Hepatocyte (in vitro differentiated cells): ENCODE data around the gene TM4SF5. TPM values are rescaled to one million over a fixed set of nuclear protein-coding genes. Genes with fewer than 3 reads are reported as not detected.

Experiments
- DNase-seq: peaks from one replicate; pipeline ENCODE4 v3.0.0-alpha.2; 2016; ENCODE audit warnings: low spot score
- H2AFZ ChIP-seq: fragments of 200-600 bp; sonication (generic); 2 replicates; pipeline ENCODE4 v1.6.0; 2016; ENCODE audit warnings: antibody characterized with exemption, mild to moderate bottlenecking
- H3K27ac ChIP-seq: fragments of 200-600 bp; sonication (generic); 2 replicates; pipeline ENCODE4 v1.5.1; 2016; ENCODE audit warnings: mild to moderate bottlenecking
- H3K27me3 ChIP-seq: fragments of 200-600 bp; sonication (generic); 2 replicates; pipeline ENCODE4 v1.6.1; 2016
- H3K36me3 ChIP-seq: fragments of 200-600 bp; sonication (generic); replicated peaks from 2 replicates; pipeline ENCODE4 v1.5.1; 2016; ENCODE audit warnings: low read depth; ENCODE audit not compliant: insufficient read depth
- H3K4me1 ChIP-seq: fragments of 200-600 bp; sonication (generic); 2 replicates; pipeline ENCODE4 v1.5.1; 2016; ENCODE audit warnings: mild to moderate bottlenecking, moderate library complexity; ENCODE audit not compliant: insufficient read depth
- H3K4me2 ChIP-seq: fragments of 200-600 bp; sonication (generic); 2 replicates; pipeline ENCODE4 v1.6.0; 2016
- H3K4me3 ChIP-seq: fragments of 200-600 bp; sonication (generic); 2 replicates; pipeline ENCODE4 v1.5.1; 2016; ENCODE audit warnings: mild to moderate bottlenecking
- H3K79me2 ChIP-seq: fragments of 200-600 bp; sonication (generic); 2 replicates; pipeline ENCODE4 v1.6.0; 2017; ENCODE audit warnings: mild to moderate bottlenecking
- H3K9me2 ChIP-seq: fragments of 200-600 bp; sonication (generic); replicated peaks from 2 replicates; pipeline ENCODE4 v1.6.0; 2017; ENCODE audit warnings: mild to moderate bottlenecking; ENCODE audit not compliant: insufficient read depth
- H3K9me3 ChIP-seq: fragments of 200-600 bp; sonication (generic); 2 replicates; pipeline ENCODE4 v1.5.1; 2016; ENCODE audit warnings: low read depth, mild to moderate bottlenecking
- H4K20me1 ChIP-seq: fragments of 200-600 bp; sonication (generic); 2 replicates; pipeline ENCODE4 v1.6.0; 2016; ENCODE audit warnings: mild to moderate bottlenecking; ENCODE audit not compliant: insufficient read depth, poor library complexity, severe bottlenecking
- EZH2 ChIP-seq: fragments of 200-600 bp; sonication (generic); IDR thresholded peaks from 2 replicates; pipeline ENCODE4 v1.6.1; 2016; ENCODE audit warnings: antibody characterized with exemption, mild to moderate bottlenecking, borderline replicate concordance
- EZH2phosphoT487 ChIP-seq: fragments of 200-600 bp; sonication (generic); IDR thresholded peaks from one replicate; pipeline ENCODE4 v1.6.1; 2018; ENCODE audit warnings: antibody characterized with exemption, mild to moderate bottlenecking, low read depth, moderate library complexity; ENCODE audit not compliant: unreplicated experiment, severe bottlenecking
- WGBS: methylation state at CpG from one replicate; pipeline ENCODE4 v1.1.6; 2016; ENCODE audit warnings: low lambda C conversion rate; ENCODE audit errors: missing lambda C conversion rate; 5-methylcytosine and 5-hydroxymethylcytosine counted together
- polyA plus RNA-seq: library from polyadenylated mRNA; unstranded; fragments of >200 nt; fragmentation: Nextera tagmentation; extraction: Ambion mirVana; gene quantifications from 2 replicates; pipeline ENCODE4 v1.2.1, GENCODE V29; 2016
- total RNA-seq: library from RNA; depleted of rRNA; stranded (reverse); fragments of >200 nt; gene quantifications from 2 replicates; pipeline ENCODE4 v1.2.3, GENCODE V29; 2014
- TF ChIP-seq, protein P1 (sequence below): fragments of 200-600 bp; sonication (generic); IDR thresholded peaks from 2 replicates; pipeline ENCODE4 v1.5.1; 2016; ENCODE audit warnings: antibody characterized with exemption, mild to moderate bottlenecking; ENCODE audit not compliant: poor library complexity

Gene TM4SF5
- total and polyA plus RNA-seq, 2 experiments from 2014 or later, result 20.8 to 54.0 TPM

DNA sequence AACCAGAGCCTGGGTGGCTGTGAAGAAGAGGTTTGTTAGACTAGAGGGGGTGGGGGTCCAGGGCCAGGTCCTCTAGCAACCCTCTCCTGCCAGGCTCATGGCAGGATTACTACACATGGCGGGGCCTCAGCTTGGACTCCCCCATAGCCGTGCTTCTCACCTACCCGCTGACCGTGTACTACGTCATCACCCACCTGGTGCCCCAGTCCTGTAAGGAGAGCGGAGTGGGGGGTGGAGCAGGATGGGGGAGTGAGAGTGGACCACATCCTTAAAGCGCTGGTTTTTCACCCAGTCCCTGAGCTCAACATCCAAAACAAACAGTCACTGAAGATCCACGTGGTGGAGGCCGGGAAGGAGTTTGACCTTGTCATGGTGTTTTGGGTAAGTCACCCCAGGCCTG lies 27.8 kb upstream of the TM4SF5 start:
- Histone ChIP-seq H2AFZ (no peak overlapping the region), H4K20me1 (no peaks in the 10 kb centered on the region), H3K79me2 (no peaks in the 10 kb centered on the region), H3K27ac (no peak overlapping the region), H3K27me3 (peaks cover 28% of the 10 kb centered on the region), H3K4me1 (peaks cover 12% of the 10 kb centered on the region), H3K36me3 (no peaks in the 10 kb centered on the region), H3K4me2 (no peak overlapping the region), H3K4me3 (no peak overlapping the region), H3K9me3 (no peaks in the 10 kb centered on the region), H3K9me2 (no peaks in the 10 kb centered on the region)
- WGBS, result 91% methylated on average over 9 of the region's 9 CpGs
- TF ChIP-seq, protein P1, sequence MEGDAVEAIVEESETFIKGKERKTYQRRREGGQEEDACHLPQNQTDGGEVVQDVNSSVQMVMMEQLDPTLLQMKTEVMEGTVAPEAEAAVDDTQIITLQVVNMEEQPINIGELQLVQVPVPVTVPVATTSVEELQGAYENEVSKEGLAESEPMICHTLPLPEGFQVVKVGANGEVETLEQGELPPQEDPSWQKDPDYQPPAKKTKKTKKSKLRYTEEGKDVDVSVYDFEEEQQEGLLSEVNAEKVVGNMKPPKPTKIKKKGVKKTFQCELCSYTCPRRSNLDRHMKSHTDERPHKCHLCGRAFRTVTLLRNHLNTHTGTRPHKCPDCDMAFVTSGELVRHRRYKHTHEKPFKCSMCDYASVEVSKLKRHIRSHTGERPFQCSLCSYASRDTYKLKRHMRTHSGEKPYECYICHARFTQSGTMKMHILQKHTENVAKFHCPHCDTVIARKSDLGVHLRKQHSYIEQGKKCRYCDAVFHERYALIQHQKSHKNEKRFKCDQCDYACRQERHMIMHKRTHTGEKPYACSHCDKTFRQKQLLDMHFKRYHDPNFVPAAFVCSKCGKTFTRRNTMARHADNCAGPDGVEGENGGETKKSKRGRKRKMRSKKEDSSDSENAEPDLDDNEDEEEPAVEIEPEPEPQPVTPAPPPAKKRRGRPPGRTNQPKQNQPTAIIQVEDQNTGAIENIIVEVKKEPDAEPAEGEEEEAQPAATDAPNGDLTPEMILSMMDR, result no peak
- no peak for TF ChIP-seq EZH2
- TF ChIP-seq EZH2phosphoT487, result no peak
- DNase-seq, result no peak

DNA sequence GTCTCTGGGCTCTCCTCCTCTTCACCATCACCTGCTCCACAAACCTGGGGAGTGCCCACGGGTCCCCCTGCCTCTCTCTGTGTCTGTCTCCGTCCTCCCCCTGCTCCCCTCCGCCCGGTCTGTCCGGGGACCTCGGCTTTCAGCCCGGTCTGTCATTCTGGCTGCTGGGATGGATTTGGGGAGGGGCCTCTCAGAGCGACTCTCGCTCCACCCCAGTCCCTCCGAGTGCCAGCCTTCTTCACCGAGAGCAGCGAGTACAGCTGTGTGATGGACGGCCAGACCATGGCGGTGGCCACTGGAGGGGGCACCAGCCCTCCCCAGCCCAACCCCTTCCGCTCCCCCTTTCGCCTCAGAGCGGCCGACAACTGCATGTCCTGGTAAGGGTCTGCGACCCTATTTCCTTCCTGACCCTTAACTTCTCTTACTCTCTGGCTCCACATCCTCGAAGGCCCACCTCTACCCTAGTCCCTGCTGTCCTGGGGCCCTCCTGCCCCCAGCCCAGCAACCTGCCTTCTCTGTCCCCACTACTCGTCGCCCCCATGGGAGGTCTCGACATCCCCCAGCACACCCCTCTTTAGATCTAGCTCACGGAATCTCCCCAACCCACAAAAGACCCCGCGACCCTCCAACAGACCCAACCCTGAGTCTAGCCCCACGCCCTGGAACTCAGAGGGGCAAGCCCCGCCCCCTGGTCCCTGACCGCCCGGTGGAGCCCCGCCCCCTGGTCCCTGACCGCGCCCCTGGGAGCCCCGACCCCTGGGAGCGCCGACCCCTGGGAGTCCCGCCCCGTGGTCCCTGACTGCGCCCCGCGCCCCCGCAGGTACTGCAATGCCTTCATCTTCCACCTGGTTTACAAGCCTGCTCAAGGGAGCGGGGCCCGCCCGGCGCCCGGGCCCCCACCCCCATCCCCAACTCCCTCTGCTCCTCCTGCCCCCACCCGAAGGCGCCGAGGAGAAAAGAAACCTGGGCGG lies 26.4 kb upstream of the TM4SF5 start:
- H2AFZ ChIP-seq, result peak overlapping the region; percentile 49
- H3K36me3 ChIP-seq, result no peaks in the 10 kb centered on the region
- WGBS, result 9% methylated on average over 31 of the region's 51 CpGs
- TF ChIP-seq EZH2 (no peak), EZH2phosphoT487 (no peak)
- TF ChIP-seq, protein P1, result no peak
- no peaks in the 10 kb centered on the region for H3K9me3 ChIP-seq
- H3K27ac ChIP-seq, result no peak overlapping the region
- H3K4me3 ChIP-seq, result no peak overlapping the region
- H3K4me2 ChIP-seq, result peak overlapping the region; percentile 77
- peaks cover 27% of the 10 kb centered on the region for H3K27me3 ChIP-seq
- no peaks in the 10 kb centered on the region for H3K9me2 ChIP-seq
- peaks cover 12% of the 10 kb centered on the region for H3K4me1 ChIP-seq
- DNase-seq, result peak; percentile 51
- no peaks in the 10 kb centered on the region for H3K79me2 ChIP-seq
- H4K20me1 ChIP-seq, result no peaks in the 10 kb centered on the region

DNA sequence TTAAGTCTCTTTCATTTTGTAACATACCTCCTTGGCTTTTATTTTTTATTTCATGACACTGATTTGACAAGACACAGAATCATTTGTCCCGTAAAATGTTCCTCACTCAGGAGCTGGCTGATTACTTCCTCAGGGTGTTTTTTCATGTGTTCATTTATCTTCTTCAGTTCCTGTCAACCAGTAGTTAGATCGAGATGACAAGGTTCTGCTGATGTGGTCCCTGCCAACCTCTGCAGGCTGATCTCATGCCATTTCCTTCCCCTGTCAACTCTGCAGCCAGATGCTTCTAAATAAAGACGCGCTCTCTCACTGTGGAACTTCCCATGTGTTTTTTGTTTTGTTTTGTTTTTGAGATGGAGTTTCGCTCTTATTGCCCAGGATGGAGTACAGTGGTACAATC lies 23.8 kb upstream of the TM4SF5 start:
- H3K4me1 ChIP-seq, result peaks cover 12% of the 10 kb centered on the region
- no peak overlapping the region for H3K27ac ChIP-seq
- no peak for DNase-seq
- no peaks in the 10 kb centered on the region for H3K9me3 ChIP-seq
- TF ChIP-seq EZH2, result no peak
- TF ChIP-seq EZH2phosphoT487, result no peak
- TF ChIP-seq, protein P1, result no peak
- no peaks in the 10 kb centered on the region for H4K20me1 ChIP-seq
- no peaks in the 10 kb centered on the region for H3K79me2 ChIP-seq
- H3K4me2 ChIP-seq, result no peak overlapping the region
- 79% methylated on average over 5 of the region's 5 CpGs for WGBS
- peaks cover 25% of the 10 kb centered on the region for H3K27me3 ChIP-seq
- H3K4me3 ChIP-seq, result no peak overlapping the region
- no peaks in the 10 kb centered on the region for H3K9me2 ChIP-seq
- H2AFZ ChIP-seq, result no peak overlapping the region
- no peaks in the 10 kb centered on the region for H3K36me3 ChIP-seq
